H1 (cell line): ENCODE results near the gene TLR10. TPM values are rescaled to one million over a fixed set of nuclear protein-coding genes. Genes with fewer than 3 reads are reported as not detected.

ENCODE experiments used
- CTCF ChIA-PET: fragments of 300-600 bp; sonication (Branson Sonifier 250); formaldehyde crosslinking; loops from one replicate; lab custom pipeline; 2021; ENCODE audit not compliant: partially characterized antibody; lab: Charles Lee
- POLR2A ChIA-PET: fragments of 300-600 bp; sonication (Branson Sonifier 250); formaldehyde crosslinking; loops from one replicate; lab custom pipeline; 2021; ENCODE audit warnings: inconsistent platforms; ENCODE audit not compliant: partially characterized antibody; lab: Charles Lee
- DNase-seq, 2 experiments: peaks; one replicate each; pipeline versions ENCODE4 v3.0.0 to v3.0.0-alpha.2; 2010 to 2022; ENCODE audit warnings: low spot score in 2 of 2, low read depth in 1 of 2, mixed read lengths in 1 of 2
- FAIRE-seq: peaks from 2 replicates; lab custom pipeline; 2011; peaks lifted over from hg19 to GRCh38; lab: Jason Lieb, UNC
- H2AFZ ChIP-seq: 2 replicates; pipeline ENCODE4 v1.8.1; 2012; ENCODE audit warnings: low read length, inconsistent platforms
- H2AK5ac ChIP-seq: 2 replicates; pipeline ENCODE4 v1.6.1; 2013; ENCODE audit warnings: low read depth, low read length
- H2BK120ac ChIP-seq: replicated peaks from 2 replicates; pipeline ENCODE3; 2013; ENCODE audit warnings: low read depth, low read length, inconsistent platforms
- H2BK12ac ChIP-seq: 2 replicates; pipeline ENCODE4 v1.6.1; 2013; ENCODE audit warnings: low read depth, low read length
- H2BK15ac ChIP-seq: 2 replicates; pipeline ENCODE4 v1.6.1; 2013; ENCODE audit warnings: low read length
- H2BK20ac ChIP-seq: 2 replicates; pipeline ENCODE4 v1.6.1; 2013; ENCODE audit warnings: low read length
- H2BK5ac ChIP-seq: 2 replicates; pipeline ENCODE4 v1.6.1; 2013; ENCODE audit warnings: low read depth, low read length
- H3K14ac ChIP-seq: 2 replicates; pipeline ENCODE4 v1.6.1; 2013; ENCODE audit warnings: inconsistent platforms; ENCODE audit not compliant: insufficient read length
- H3K18ac ChIP-seq: 2 replicates; pipeline ENCODE4 v1.6.1; 2013; ENCODE audit warnings: low read length; ENCODE audit errors: extremely low read depth
- H3K23ac ChIP-seq: 2 replicates; pipeline ENCODE4 v1.6.1; 2013; ENCODE audit warnings: inconsistent platforms; ENCODE audit not compliant: insufficient read length
- H3K23me2 ChIP-seq: 2 replicates; pipeline ENCODE4 v1.6.1; 2013; ENCODE audit warnings: low read depth, low read length
- H3K27ac ChIP-seq: 2 replicates; pipeline ENCODE4 v1.6.1; 2011; ENCODE audit warnings: low read depth, low read length, inconsistent platforms
- H3K27me3 ChIP-seq, 4 experiments: replicated peaks in 1 of 4; 1 replicate in 1 of 4; 2 replicates in 3 of 4; pipeline versions ENCODE4 v1.6.1 to v1.8.1; 2011 to 2013; ENCODE audit warnings: low read length in 3 of 4, mild to moderate bottlenecking in 3 of 4, inconsistent platforms in 2 of 4, mixed read lengths in 2 of 4, moderate library complexity in 1 of 4; ENCODE audit not compliant: control insufficient read depth in 3 of 4, insufficient read depth in 3 of 4; ENCODE audit errors: extremely low read depth in 1 of 4
- H3K36me3 ChIP-seq, 4 experiments: 2 replicates each; pipeline versions ENCODE4 v1.6.1 to v1.8.1; 2011 to 2013; ENCODE audit warnings: mild to moderate bottlenecking in 4 of 4, low read length in 3 of 4, moderate library complexity in 2 of 4, control low read depth in 1 of 4, inconsistent platforms in 1 of 4; ENCODE audit not compliant: insufficient read depth in 4 of 4, control insufficient read depth in 2 of 4
- H3K4ac ChIP-seq: replicated peaks from 2 replicates; pipeline ENCODE3; 2013; ENCODE audit warnings: low read length, low read depth, mixed read lengths, inconsistent platforms; ENCODE audit not compliant: insufficient read length
- H3K4me1 ChIP-seq, 4 experiments: replicated peaks in 1 of 4; 1 replicate in 1 of 4; 2 replicates in 3 of 4; pipeline versions ENCODE4 v1.6.1 to v1.8.1; 2011 to 2013; ENCODE audit warnings: low read length in 3 of 4, inconsistent platforms in 2 of 4, mixed read lengths in 1 of 4; ENCODE audit not compliant: insufficient read depth in 4 of 4, control insufficient read depth in 3 of 4
- H3K4me2 ChIP-seq, 2 experiments: 2 replicates each; pipeline versions ENCODE4 v1.6.1 to v1.8.1; 2011 to 2013; ENCODE audit warnings: low read depth in 2 of 2, low read length in 2 of 2, control low read depth in 1 of 2, inconsistent platforms in 1 of 2, mild to moderate bottlenecking in 1 of 2; ENCODE audit not compliant: insufficient read depth in 1 of 2
- H3K4me3 ChIP-seq, 4 experiments: fragments of 200-600, 300-600 bp in 1 of 4; sonication (generic), shearing (Covaris generic), sonication (Bioruptor Twin) in 1 of 4; 2 replicates each; pipeline versions ENCODE4 v1.5.1 to v1.8.1; 2011 to 2016; ENCODE audit warnings: low read length in 4 of 4, low read depth in 3 of 4, control low read depth in 2 of 4, inconsistent platforms in 2 of 4, mild to moderate bottlenecking in 2 of 4, mixed read lengths in 1 of 4, moderate library complexity in 1 of 4; ENCODE audit not compliant: insufficient read depth in 2 of 4; ENCODE audit errors: extremely low read depth in 1 of 4
- H3K56ac ChIP-seq: replicated peaks from 2 replicates; pipeline ENCODE3; 2013; ENCODE audit warnings: low read depth, mild to moderate bottlenecking, mixed read lengths, low read length, inconsistent platforms; ENCODE audit not compliant: insufficient read length
- H3K79me1 ChIP-seq: 2 replicates; pipeline ENCODE4 v1.6.1; 2013; ENCODE audit warnings: low read depth, low read length, control low read depth
- H3K79me2 ChIP-seq, 2 experiments: 2 replicates each; pipeline versions ENCODE4 v1.6.1 to v1.8.1; 2012 to 2013; ENCODE audit warnings: low read length in 2 of 2, mild to moderate bottlenecking in 2 of 2, inconsistent platforms in 1 of 2; ENCODE audit not compliant: insufficient read depth in 2 of 2, control insufficient read depth in 1 of 2
- H3K9ac ChIP-seq, 4 experiments: replicated peaks in 1 of 4; 1 replicate in 1 of 4; 2 replicates in 3 of 4; pipeline versions ENCODE4 v1.6.1 to v1.8.1; 2011 to 2013; ENCODE audit warnings: low read depth in 3 of 4, low read length in 3 of 4, control low read depth in 2 of 4, mild to moderate bottlenecking in 2 of 4, moderate library complexity in 2 of 4, inconsistent platforms in 1 of 4; ENCODE audit errors: extremely low read depth in 1 of 4
- H3K9me3 ChIP-seq, 2 experiments: 2 replicates each; pipeline versions ENCODE4 v1.6.1 to v1.8.1; 2012 to 2013; ENCODE audit warnings: mild to moderate bottlenecking in 2 of 2, moderate library complexity in 2 of 2, control low read depth in 1 of 2, inconsistent platforms in 1 of 2, low read depth in 1 of 2, low read length in 1 of 2, mixed read lengths in 1 of 2; ENCODE audit not compliant: insufficient read depth in 2 of 2
- H4K20me1 ChIP-seq, 2 experiments: replicated peaks in 1 of 2; 2 replicates each; pipeline versions ENCODE3 to v1.8.1; 2011 to 2013; ENCODE audit warnings: inconsistent platforms in 2 of 2, low read length in 2 of 2, mild to moderate bottlenecking in 1 of 2; ENCODE audit not compliant: insufficient read depth in 2 of 2, control insufficient read depth in 1 of 2
- H4K5ac ChIP-seq: 2 replicates; pipeline ENCODE4 v1.6.1; 2013; ENCODE audit warnings: low read length, low read depth, mixed read lengths, inconsistent platforms; ENCODE audit not compliant: insufficient read length
- H4K8ac ChIP-seq: 2 replicates; pipeline ENCODE4 v1.8.0; 2013; ENCODE audit warnings: mild to moderate bottlenecking, moderate library complexity, low read length, inconsistent platforms; ENCODE audit not compliant: insufficient read depth; ENCODE audit errors: extremely low read depth
- H4K91ac ChIP-seq: replicated peaks from 2 replicates; pipeline ENCODE3; 2013; ENCODE audit warnings: low read length, mixed read lengths, inconsistent platforms; ENCODE audit not compliant: insufficient read length
- BRCA1 ChIP-seq: IDR thresholded peaks from 2 replicates; pipeline ENCODE4 v1.6.1; 2012; ENCODE audit warnings: low read depth, low read length, improper control_type of control experiment
- CHD2 ChIP-seq: IDR thresholded peaks from 2 replicates; pipeline ENCODE4 v1.6.1; 2012; ENCODE audit warnings: low read length, improper control_type of control experiment
- EZH2 ChIP-seq: fragments of 200-600 bp; sonication (generic); IDR thresholded peaks from 2 replicates; pipeline ENCODE4 v1.7.1; 2012; ENCODE audit warnings: low read depth, mild to moderate bottlenecking, moderate library complexity, low read length, inconsistent platforms; ENCODE audit not compliant: severe bottlenecking
- GABPA ChIP-seq: IDR thresholded peaks from 2 replicates; pipeline ENCODE4 v1.6.1; 2011; ENCODE audit warnings: mild to moderate bottlenecking, low read length, moderate library complexity, borderline replicate concordance; ENCODE audit not compliant: insufficient read depth
- GTF2F1 ChIP-seq: IDR thresholded peaks from 2 replicates; pipeline ENCODE4 v1.6.1; 2012; ENCODE audit warnings: low read depth, low read length, improper control_type of control experiment, borderline replicate concordance
- JUND ChIP-seq: IDR thresholded peaks from 2 replicates; pipeline ENCODE4 v1.6.1; 2011; ENCODE audit warnings: mild to moderate bottlenecking, improper control_type of control experiment, low read length
- KDM4A ChIP-seq: IDR thresholded peaks from one replicate; pipeline ENCODE4 v1.7.1; 2012; ENCODE audit warnings: low read depth, mild to moderate bottlenecking, moderate library complexity, low read length, inconsistent platforms; ENCODE audit not compliant: severe bottlenecking
- POU5F1 ChIP-seq: IDR thresholded peaks from 2 replicates; pipeline ENCODE4 v1.6.1; 2011; ENCODE audit warnings: low read depth, mild to moderate bottlenecking, low read length, moderate library complexity
- SIN3A ChIP-seq, 2 experiments: IDR thresholded peaks in 1 of 2; conservative IDR thresholded peaks in 1 of 2; 2 replicates each; pipeline ENCODE4 v1.6.1; 2011 to 2012; ENCODE audit warnings: low read length in 2 of 2, improper control_type of control experiment in 1 of 2, low read depth in 1 of 2, mild to moderate bottlenecking in 1 of 2
- SIX5 ChIP-seq: IDR thresholded peaks from 2 replicates; pipeline ENCODE4 v1.6.1; 2011; ENCODE audit warnings: mild to moderate bottlenecking, low read depth, low read length
- SP4 ChIP-seq: IDR thresholded peaks from 2 replicates; pipeline ENCODE4 v1.6.1; 2012; ENCODE audit warnings: low read length, inconsistent platforms
- WGBS, 2 experiments: shearing (Covaris generic) in 1 of 2; methylation state at CpG; one replicate each; pipeline versions ENCODE4 v1.1.6 to v1.1.7; 2013 to 2015; ENCODE audit warnings: low lambda C conversion rate in 2 of 2, mixed read lengths in 2 of 2, inconsistent platforms in 1 of 2, low coverage in 1 of 2, missing lambda C conversion rate in 1 of 2; ENCODE audit not compliant: insufficient replicate concordance in 2 of 2, insufficient coverage in 1 of 2, insufficient read length in 1 of 2; ENCODE audit errors: extremely low coverage in 1 of 2, missing lambda C conversion rate in 1 of 2; 5-methylcytosine and 5-hydroxymethylcytosine counted together
- polyA plus RNA-seq, 7 experiments: library from polyadenylated mRNA; depleted of rRNA in 3 of 7; stranded (reverse) in 5 of 7; unstranded in 2 of 7; fragments of >200 nt in 5 of 7; fragments of 200-250 nt in 2 of 7; gene quantifications; 1 replicate in 5 of 7; 2 replicates in 1 of 7; 4 replicates in 1 of 7; pipeline versions ENCODE4 v1.2.1 to v1.2.3, GENCODE V29; 2011 to 2013; ENCODE audit warnings: missing spikeins in 2 of 7, mixed read lengths in 2 of 7
- total RNA-seq: library from RNA; stranded (reverse); fragmentation: NEBNext Ultra II Directional; extraction: Animal tissue kit (Norgen Biotek cat#: 25700); gene quantifications from 2 replicates; pipeline ENCODE4 v1.2.1, GENCODE V29; 2021

The TLR10 gene
- total and polyA plus RNA-seq, 2 of the 8 experiments (the other 6 are each of a cell fraction or from before 2014, with no cell fraction given): not detected

DNA sequence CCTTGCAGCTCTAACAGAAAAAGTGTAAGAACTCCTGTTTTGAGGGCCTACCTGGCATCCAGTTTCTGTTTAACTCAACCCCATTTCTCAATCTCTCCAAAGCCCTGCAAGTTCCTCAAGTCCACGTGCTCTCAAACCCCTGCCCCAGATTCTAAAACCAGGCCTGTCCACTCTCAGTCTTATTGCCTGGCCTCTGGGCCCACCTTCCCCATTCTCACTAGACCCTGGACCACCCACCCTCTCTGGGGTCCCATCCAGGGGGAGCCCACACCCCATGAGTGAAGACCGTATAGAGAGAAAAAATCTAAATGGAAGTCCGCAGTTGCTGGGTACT, 58.3 kb downstream of the TLR10 start:
- Histone ChIP-seq H2BK12ac (no peak overlapping the region), H2AFZ (no peak overlapping the region), H3K4me2 (no peak overlapping the region), H4K5ac (no peak overlapping the region), H3K14ac (no peak overlapping the region), H3K18ac (no peak overlapping the region), H2BK15ac (no peak overlapping the region), H3K9me3 (no peaks in the 10 kb centered on the region), H4K20me1 (no peaks in the 10 kb centered on the region), H2BK5ac (no peak overlapping the region; the same call in 1 of the 2 replicates), H3K27me3 (no peaks in the 10 kb centered on the region), H3K4me1 (peaks cover 0 to 3% (median 1%) of the 10 kb centered on the region in 4 experiments; a peak in 2 of 7 replicates), H3K4ac (no peak overlapping the region), H3K79me2 (no peaks in the 10 kb centered on the region), H3K36me3 (no peaks in the 10 kb centered on the region), H3K23ac (no peak overlapping the region), H4K8ac (no peak overlapping the region), H4K91ac (no peak overlapping the region), H3K23me2 (no peaks in the 10 kb centered on the region), H3K4me3 (no peak overlapping the region), H3K56ac (no peak overlapping the region), H3K79me1 (no peaks in the 10 kb centered on the region), H2AK5ac (no peak overlapping the region), H3K9ac (no peak overlapping the region), H2BK120ac (no peak overlapping the region), H3K27ac (no peak overlapping the region), H2BK20ac (no peak overlapping the region)
- TF ChIP-seq SIN3A (conservative IDR thresholded peaks at IDR 0.05 in 1 of 2, IDR thresholded peaks at IDR 0.05 in 1 of 2; ENCODE audit: low read depth in 1 of 2, low read length in 2 of 2): no peak
- TF ChIP-seq POU5F1: no peak
- no peak for TF ChIP-seq GTF2F1
- no peak for TF ChIP-seq GABPA
- TF ChIP-seq SIX5: no peak
- TF ChIP-seq EZH2: no peak
- no peak for TF ChIP-seq CHD2
- no peak for TF ChIP-seq JUND
- no peak for TF ChIP-seq KDM4A
- no peak for TF ChIP-seq SP4
- no peak for TF ChIP-seq BRCA1
- 100% methylated on average over 3 of the region's 3 CpGs; no CpG with 5 or more reads in 1 of the 2 experiments for WGBS, 2 experiments
- CTCF ChIA-PET: interaction anchor here (0.7 to 1.4 kb wide), 4 partner anchors 28 to 544 kb away, joined by 3 read pairs; no protein-coding TSS in a partner anchor
- POLR2A ChIA-PET: no interaction called here
- FAIRE-seq (no peak), DNase-seq (no peak)
